Tibial nerve (tissue), 4 donors: ENCODE measurements around the gene EFNA5.
"Not testable (repeated sequence)": the region's sequence is repeated elsewhere in the genome, so short reads cannot be mapped to it uniquely, and the experiment has no call there.

Source experiments
- CTCF ChIP-seq, 5 experiments: fragments of 200-600 bp in 3 of 5; fragments of 450-650 bp in 2 of 5; sonication (generic) in 3 of 5; IDR thresholded peaks; one replicate each; pipeline ENCODE4 v1.5.1; 2016 to 2019; ENCODE audit warnings: antibody characterized with exemption in 5 of 5, mild to moderate bottlenecking in 3 of 5, moderate library complexity in 2 of 5
- EP300 ChIP-seq, 2 donors: sonication (generic); formaldehyde crosslinking; IDR thresholded peaks; one replicate each; pipeline ENCODE4 v1.6.1; 2017; ENCODE audit warnings: antibody characterized with exemption in 2 of 2, mild to moderate bottlenecking in 1 of 2
- POLR2A ChIP-seq, 2 donors: fragments of 450-650 bp; IDR thresholded peaks; one replicate each; pipeline ENCODE4 v1.6.1; 2017; ENCODE audit warnings: antibody characterized with exemption in 2 of 2, mild to moderate bottlenecking in 2 of 2, moderate library complexity in 2 of 2

- TF ChIP-seq EP300, CTCF, POLR2A (IDR thresholded peaks at IDR 0.05): not testable (repeated sequence)
Observed at GRCh38 chr5:107451827-107452226, 218.9 kb downstream of the EFNA5 start.
